KG1 (cell line): Measurements from ENCODE around the gene OR2T35.
"Not testable (repeated sequence)": the region's sequence is repeated elsewhere in the genome, so short reads cannot be mapped to it uniquely, and the experiment has no call there.

ENCODE experiments used
- DNase-seq: peaks from one replicate; lab custom pipeline; 2025; lab: John Stamatoyannopoulos, UW

OR2T35 gene

GRCh38 chr1:248645178-248645577 is at the start of gene OR2T35:
TSS of gene OR2T35 (minus strand) at chr1:248645278. CDS start at chr1:248639258, 6,020 bp downstream.
- not testable (repeated sequence) for DNase-seq

GRCh38 chr1:248691567-248692155 is 46.6 kb upstream of the OR2T35 start:
- DNase-seq: no peak

GRCh38 chr1:248688527-248689298 is 43.6 kb upstream of the OR2T35 start:
- no peak for DNase-seq

GRCh38 chr1:248686815-248687214 is 41.7 kb upstream of the OR2T35 start:
- no peak for DNase-seq

- no peak for DNase-seq
Measured at GRCh38 chr1:248681651-248682050, 36.6 kb upstream of the OR2T35 start.

GRCh38 chr1:248670003-248670402 is 24.9 kb upstream of the OR2T35 start:
- no peak for DNase-seq

GRCh38 chr1:248663453-248664328 is 18.6 kb upstream of the OR2T35 start:
- not testable (repeated sequence) for DNase-seq

GRCh38 chr1:248656797-248657196 is 11.7 kb upstream of the OR2T35 start:
- not testable (repeated sequence) for DNase-seq

- not testable (repeated sequence) for DNase-seq
Measured at GRCh38 chr1:248655354-248655753, 10.3 kb upstream of the OR2T35 start, which contains the start of gene OR2T27. TSS of gene OR2T27 (minus strand) at chr1:248655528. CDS start at chr1:248650884, 4,644 bp downstream.

- not testable (repeated sequence) for DNase-seq
Measured at GRCh38 chr1:248648770-248649536, 3.9 kb upstream of the OR2T35 start.

GRCh38 chr1:248642971-248643651 is 2.0 kb downstream of the OR2T35 start:
- DNase-seq: not testable (repeated sequence)

GRCh38 chr1:248641583-248641982 is 3.5 kb downstream of the OR2T35 start:
- not testable (repeated sequence) for DNase-seq

GRCh38 chr1:248640906-248641305 is 4.2 kb downstream of the OR2T35 start:
- not testable (repeated sequence) for DNase-seq

- DNase-seq: not testable (repeated sequence)
Measured at GRCh38 chr1:248639652-248640051, 5.4 kb downstream of the OR2T35 start.

GRCh38 chr1:248636612-248637011 is 8.5 kb downstream of the OR2T35 start:
- DNase-seq: not testable (repeated sequence)

GRCh38 chr1:248634991-248635390 is 10.1 kb downstream of the OR2T35 start, which contains the start of gene OR2T11:
TSS of gene OR2T11 (minus strand) at chr1:248635091. CDS start at chr1:248627128, 7,963 bp downstream.
- not testable (repeated sequence) for DNase-seq

- no peak for DNase-seq
Measured at GRCh38 chr1:248631354-248632008, 13.6 kb downstream of the OR2T35 start.

GRCh38 chr1:248630551-248630950 is 14.5 kb downstream of the OR2T35 start:
- no peak for DNase-seq

- DNase-seq: no peak
Measured at GRCh38 chr1:248627971-248628844, 16.9 kb downstream of the OR2T35 start.
